Right lobe of liver (tissue), 4 donors: ENCODE measurements around the gene HLF.

ENCODE experiments used
- CTCF ChIP-seq, 4 donors: fragments of 200-600 bp in 3 of 4; fragments of 450-650 bp in 1 of 4; IDR thresholded peaks; one replicate each; pipeline versions ENCODE4 v1.5.1 to v1.8.0; 2016 to 2022; ENCODE audit warnings: antibody characterized with exemption in 4 of 4, mild to moderate bottlenecking in 2 of 4
- POLR2A ChIP-seq: fragments of 450-650 bp; IDR thresholded peaks from one replicate; pipeline ENCODE4 v1.6.1; 2017; ENCODE audit warnings: antibody characterized with exemption, mild to moderate bottlenecking
- donor health status: DM: no; HTN: no; CAD: no.
- donor health status: DM: no; HTN: no; CAD: no.
- donor health status: DM: no; HTN: yes; CAD: no.

DNA sequence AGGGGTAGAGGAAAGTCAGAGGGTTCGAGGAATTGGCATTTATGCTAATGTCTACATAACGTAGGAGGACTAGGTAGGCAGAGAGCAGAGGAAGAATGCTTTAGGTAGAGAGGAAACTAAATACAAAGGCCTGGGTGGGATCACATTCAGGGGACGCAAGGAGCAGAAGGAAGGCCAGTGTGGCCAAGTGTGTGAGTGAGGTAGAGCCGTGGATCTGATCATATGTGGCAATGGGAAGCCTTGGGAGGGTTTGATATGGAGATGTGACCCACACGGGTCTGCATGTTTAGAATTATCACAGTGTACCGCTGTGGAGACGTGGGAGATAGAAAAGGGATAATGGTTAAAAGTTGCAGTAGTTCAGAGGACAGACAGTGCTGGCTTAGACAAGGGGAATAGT lies 43.1 kb downstream of the HLF start:
- no peak for TF ChIP-seq CTCF (IDR thresholded peaks at IDR 0.05)
- no peak for TF ChIP-seq POLR2A
